HG03095 (cell line): ENCODE measurements around the gene PLCG2.

Experiments used
- ATAC-seq: cut with Tn5 transposase; IDR thresholded peaks from one replicate; pipeline ENCODE4 v1.9.1; 2021; ENCODE audit warnings: moderate library complexity; ENCODE audit not compliant: unreplicated experiment

Gene PLCG2

DNA sequence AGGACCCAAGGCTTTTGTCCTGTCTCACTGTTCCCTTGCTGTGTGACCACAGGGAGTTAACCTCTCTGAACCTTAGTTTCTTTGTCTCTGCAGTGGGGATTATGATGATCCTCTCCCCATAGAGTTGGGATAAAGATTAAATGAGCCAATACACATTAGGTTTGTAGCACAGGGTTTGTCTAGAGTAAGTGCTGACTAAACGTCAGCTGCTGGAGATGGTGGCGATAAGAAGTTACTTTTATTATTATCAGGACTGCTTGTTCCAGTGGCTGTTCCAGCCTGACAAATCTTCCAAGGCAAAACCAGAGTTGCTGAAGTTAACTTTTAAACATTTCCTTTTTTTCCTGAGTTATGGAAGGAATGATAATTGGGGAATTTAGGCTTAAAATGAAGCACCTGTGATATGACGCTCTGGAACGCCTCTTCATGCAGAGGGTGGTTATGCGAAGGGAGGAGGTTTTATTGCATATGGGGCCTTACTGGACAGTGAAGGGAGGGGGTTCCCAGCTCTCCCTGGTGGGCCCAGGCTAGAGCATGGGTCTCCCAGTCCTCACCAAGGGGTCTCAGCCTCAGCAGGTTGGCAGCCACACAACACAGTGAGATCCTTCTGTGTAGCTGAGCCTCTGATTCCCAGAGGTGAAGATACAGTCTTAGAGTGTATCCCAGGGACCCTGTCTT is 35.8 kb downstream of the PLCG2 start:
- ATAC-seq, result no peak

DNA sequence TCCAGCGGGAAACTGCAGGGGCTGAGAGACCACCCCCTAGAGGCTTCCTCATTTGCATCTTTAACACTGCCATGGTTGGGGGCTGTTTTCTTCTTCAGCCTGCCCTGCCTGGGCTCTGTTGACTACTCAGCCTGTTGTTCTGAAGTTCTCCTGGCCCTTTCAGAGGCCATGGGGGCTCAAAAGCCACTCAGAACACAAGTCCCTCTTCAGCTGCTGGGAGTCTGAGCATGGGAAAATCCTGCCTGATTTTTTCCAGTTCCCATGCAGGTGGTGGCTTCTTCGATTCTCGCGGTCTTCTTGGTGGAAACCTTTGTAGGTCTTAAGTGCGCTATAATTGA is 36.3 kb downstream of the PLCG2 start:
- no peak for ATAC-seq

DNA sequence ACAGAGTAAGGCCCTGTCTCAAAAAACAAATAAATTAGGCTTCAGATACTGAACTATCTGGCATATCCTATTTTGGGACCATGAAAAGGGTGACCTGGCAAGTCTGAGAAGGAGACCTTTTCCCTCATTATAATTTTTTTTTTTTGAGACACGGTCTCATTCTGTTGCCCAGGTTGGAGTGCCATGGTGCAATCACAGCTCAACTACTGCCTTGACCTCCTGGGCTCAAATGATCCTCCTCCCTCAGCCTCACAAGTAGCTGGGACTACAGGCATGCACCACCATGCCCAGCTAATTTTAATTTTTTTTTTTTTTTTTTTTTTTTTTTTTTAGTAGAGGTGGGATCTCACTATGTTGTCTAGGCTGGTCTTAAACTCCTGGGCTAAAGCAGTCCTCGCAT is 37.3 kb downstream of the PLCG2 start:
- ATAC-seq, result no peak

DNA sequence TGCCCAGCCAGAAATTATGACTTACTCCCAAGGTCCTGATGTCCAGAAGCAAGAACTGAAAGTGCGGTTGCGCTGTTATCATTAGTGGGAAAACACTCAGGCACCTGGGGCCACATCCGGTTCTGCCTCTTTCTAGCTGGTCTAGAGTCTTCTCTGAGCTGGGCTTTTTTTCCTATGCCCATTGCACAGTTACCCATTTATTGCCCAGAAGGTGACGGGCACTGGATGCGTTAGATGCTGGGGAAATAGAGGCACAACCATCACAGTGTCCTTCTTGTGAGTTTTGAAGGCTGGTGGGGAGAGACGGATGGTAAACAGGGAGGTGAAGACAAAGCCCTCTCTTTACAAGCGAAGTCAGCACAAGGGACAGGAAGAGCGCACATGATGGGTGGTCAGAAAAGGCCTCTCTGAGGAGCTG is 37.7 kb downstream of the PLCG2 start:
- ATAC-seq, result no peak

DNA sequence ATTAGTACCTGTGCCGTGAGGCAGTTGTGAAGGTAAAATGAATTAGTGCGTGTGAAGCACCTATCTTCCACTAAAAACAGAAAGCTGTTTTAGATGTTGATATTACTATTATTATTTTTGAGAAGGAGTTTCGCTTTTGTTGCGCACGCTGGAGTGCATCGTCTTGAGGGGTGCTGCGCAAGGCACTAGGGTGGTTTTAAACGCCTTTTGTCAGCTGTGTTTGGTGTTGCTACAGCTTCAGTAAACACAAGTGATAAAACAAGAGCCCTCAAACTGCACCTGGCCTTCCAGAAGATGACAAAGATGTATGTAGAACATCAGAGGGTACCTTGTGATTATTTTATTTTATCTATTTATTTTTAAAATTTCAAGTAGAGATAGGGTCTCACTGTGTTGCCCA is 38.2 kb downstream of the PLCG2 start:
- no peak for ATAC-seq

DNA sequence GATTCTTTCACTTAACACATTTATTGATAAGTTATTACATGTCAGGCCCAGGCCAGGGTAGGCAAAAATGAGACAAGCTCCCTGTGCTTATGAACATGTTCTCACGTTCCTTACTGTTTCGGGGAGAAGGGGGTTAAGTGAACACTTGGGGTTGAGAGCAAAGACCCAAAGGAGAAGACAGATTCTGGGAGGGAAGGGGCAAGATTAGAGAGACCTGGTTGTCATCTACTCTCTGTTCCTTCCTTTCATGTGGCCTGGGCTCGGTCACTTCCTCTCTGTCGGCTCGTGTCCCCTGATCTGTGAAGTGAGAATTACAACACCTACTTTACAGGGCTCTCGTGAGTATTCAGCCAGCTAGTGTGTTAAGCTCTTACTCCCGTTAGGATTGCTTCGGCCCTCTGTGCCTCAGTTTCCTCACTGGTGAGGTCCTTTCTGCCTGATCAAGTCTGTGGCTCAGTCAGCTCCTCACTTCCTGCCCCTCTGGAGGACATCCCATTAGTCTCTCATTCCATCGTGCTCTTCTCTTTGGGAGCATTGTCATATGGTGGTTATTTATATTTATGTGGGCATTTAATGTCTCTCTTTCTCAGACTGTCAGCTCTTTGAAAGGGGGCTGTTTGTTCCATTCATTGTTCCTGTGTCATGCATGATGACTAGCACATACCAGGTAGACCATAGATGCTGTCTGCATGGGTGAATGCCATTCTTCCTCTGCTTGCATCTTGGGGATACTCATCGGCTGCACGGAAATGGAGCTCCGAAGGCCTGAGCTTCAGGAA is 38.9 kb downstream of the PLCG2 start:
- ATAC-seq, result no peak

DNA sequence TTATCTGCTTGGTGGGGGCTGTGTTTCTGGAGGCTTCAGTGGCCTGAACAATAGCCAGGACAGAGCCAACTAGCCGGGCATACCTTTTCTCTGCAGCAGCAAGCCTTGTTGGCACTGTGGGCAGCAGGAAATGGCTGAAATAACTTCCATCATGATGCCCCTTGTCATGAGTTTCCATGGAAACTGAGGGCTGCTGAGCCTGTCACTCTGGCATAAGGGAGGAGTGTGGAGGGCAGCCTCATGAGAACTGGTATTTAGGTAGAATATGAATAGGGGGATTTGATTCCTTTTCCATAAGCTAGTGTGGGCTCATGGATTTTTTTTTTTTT is 39.4 kb downstream of the PLCG2 start:
- no peak for ATAC-seq

DNA sequence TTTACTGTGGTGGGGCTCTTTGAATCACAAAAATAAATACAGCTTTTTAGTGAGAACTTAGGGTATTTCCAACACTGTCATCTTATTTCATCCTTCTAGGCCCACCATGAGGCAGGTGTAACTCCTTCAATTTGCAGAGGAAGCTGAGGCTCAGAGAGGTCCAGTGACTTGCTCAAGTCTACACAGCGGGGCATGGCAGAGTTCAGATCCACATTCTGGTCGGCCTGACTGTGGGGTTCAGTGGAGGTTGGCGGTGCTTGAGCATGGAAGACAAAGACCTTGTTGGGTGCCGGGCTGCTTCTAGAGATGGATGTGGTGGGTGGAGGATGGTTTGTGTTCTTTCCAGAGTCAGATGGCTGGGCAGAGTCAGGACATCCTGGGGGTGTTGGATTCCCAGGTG is 39.8 kb downstream of the PLCG2 start:
- no peak for ATAC-seq

DNA sequence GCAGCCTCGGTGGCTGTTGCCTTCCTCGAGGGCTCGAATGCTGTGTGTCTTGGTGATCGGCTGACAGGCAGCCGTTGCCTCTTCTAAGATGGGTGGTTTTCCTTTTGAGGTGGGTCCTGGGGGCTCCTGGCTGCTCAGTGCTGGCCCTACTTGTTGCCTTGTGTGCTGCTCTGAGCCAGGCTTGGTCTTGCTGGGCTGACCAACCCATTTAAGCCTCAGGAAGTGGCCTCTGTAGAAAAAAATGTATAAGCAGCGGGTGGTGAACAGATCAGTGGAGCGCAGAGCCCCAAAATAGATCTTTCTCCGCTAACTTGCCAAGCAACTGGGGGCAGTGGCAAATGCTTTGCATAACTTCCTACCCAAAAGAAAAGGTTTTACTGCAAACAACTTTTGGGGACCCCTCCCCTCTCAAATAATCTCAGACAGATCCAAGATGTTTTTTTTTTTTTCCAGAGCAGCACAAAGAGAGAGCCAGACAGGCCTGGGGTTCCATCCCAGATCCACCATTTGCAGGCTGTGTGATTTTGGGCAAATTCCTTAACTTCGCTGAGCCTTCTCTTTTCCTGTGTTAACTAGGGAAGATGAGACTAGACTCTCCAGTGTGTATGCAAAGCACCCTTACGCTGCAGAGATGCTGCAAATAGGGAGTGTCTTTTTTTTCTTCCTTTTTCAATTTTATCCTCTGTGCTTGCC is 42.5 kb downstream of the PLCG2 start:
- ATAC-seq, result peak; percentile 42

DNA sequence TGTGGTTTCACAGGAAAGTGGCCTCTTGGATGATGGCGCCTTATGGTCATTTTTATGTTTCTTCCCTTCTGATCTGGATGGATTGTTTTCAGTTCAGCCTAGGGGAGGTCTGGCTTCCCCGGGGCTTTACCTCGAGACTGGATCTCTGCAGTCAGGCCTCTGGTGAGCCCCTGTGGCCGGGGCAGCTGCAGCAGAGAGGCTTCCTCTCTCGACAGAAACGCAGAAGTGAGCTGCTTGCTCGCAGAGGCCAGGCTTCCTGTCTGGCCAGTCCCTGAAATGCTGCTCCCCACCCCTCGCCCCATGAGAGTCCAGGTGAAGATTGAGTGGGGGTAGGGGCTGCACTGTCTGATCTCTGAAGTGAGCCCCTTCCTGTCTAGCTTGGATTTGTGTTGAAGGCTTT is 44.0 kb downstream of the PLCG2 start:
- peak; percentile 47 for ATAC-seq

DNA sequence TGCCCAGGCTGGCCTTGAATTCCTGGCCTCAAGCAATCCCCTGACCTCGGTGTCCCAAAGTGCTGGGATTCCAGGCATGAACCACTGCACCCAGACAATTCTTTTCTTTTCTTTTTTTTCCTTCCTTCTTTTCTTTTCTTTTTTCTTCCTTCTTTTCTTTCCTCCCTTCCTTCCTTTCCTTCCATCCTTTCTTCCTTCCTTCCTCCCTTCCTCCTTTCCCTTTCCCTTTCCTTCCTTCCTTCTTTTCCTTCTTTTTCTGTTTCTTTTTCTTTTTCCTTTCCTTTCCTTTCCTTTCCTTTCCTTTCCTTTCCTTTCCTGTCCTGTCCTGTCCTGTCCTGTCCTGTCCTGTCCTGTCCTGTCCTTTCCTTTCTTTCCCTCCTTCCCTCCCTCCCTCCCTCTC is 44.6 kb downstream of the PLCG2 start:
- ATAC-seq, result no peak

DNA sequence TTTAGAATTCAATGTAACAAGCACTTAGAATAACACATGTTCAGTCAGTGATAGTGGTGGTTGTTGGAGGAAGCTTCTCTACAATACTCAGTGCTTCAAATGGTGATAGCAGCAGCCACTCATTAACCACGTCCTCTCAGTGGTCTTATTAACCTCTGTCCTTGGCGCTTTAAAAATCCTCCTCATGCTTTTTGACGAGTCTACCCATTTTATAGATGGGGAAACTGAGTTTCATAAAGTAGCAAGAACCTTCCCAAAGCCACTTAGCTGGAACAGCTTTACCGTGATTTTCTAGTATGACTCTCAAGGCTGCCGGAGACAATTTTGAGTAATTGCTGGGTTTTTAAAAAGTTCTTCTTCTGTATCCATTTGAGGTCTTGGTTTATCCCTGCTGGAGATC is 47.4 kb downstream of the PLCG2 start:
- no peak for ATAC-seq

DNA sequence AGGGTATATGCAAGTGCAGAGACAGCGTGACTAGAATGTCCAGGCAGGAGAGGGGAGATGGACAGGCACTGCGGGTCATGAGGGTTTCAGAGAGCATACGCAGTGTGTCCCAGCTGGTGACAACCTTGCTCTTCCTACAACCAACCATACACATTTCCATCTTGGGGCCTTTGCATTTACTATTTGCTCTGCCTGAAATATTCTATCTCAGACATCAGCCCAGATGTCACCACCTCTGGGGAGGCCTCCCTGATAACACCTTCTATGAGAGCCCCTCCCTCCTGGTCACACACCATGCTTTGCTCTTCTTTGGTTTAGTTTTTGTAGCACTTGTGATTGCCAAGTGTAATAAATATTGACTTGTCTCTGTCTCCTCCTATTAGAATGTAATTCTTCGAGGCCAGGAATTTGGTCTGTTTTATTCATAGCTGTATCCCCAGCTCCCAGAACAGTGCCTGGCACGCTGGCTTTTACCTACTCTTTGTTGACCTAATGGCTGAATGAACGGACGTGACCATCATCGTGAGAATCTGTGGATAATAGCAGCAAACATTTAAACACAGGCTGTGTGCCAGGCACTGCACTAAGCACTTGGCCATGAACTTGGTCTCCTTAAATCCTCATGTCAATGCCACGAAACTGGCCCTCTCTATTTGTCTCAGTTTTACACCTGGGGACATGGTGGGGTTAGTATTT is 51.9 kb downstream of the PLCG2 start:
- ATAC-seq, result peak; percentile 12

DNA sequence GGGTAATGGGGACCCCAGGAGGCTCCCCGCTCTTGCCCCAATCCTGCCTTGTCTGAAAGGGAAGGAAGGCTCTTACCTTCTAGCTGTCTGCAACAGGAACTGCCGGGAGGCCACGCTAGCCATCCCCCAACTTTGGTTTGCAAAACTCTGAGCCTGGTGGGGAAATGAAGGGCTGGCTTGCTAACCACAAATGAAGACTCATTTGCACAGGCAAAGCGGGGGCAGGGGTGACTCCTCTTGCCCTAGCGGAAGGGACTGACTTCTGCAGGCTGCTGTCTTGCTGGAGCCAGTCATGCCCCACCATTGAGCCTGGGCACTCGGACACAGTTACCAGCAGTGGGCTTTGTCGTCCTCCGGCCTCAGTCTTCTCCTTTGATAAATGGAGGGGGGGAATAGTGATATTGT is 52.6 kb downstream of the PLCG2 start:
- peak; percentile 63 for ATAC-seq

DNA sequence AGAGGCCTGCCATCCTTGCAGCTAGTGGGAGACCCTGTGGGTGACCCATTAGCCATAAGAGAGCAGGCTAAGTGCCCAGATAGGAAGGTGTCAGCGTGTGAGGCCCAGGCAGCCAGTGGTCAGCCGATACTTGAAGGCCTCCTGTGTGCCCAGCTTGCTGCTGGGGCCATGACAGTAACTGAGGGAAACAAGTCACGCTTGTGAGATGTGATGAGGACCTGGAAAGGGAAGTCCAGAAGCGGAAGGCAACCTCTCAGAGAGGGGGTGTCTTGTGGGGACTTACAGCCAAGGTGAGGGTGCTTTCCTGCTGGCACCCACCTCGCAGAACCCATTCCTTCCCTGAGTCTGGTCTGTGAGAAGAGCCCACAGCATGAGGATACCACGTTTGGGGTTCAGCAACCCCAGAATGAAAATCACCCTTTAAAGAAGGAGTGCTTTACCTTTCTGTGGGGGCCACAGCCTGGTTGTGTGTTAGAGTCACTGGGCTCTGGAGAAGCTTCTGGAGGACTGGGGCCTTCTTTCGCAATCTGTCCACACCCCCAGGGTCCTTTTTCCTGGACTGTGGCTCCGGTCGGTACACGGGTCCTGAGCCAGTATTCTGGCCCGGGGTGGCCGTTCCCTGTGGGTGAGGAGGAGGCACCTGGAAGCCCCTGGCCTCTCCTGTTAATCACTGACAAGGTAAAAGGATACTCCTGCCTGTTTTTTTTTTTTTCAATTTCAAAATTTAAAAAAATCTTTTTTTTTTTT is 53.9 kb downstream of the PLCG2 start:
- no peak for ATAC-seq

DNA sequence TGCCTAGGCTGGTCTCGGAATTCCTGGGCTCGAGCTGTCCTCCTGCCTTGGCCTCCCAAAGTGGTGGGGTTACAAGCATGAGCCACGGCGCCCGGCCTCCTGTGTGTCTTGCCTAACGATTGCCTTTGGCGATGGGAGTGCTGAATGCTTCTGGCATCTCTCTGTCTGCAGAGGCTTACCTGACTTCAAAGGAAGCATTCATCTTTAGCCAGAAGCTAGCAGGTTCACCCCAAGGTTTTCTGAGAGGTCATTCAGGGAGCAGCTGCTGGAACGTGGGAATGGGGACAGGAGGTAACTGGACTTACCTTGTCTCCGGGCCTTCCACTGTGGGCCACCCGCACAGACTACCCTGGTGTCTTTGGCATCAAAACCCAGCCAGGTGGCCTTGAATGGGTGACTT is 54.7 kb downstream of the PLCG2 start:
- ATAC-seq, result no peak

DNA sequence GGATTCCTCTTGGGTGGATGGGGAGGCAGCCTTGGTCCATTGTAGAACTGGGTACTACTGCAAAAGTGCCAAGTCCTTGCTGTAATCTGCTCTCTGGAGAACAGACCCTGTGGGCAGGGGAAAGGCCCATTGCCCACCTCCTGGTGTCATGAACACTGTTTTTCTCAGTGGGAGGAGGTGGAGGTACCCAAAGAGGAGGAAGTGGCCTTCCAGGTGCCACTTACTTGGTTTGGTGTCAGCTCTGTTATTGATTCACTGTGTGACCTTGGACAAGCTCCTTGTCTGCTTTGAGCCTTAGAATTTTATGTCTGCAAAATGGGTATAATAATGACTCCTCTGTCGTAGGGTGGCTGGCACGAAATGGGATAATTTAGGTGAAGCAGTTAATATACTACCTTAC is 55.8 kb downstream of the PLCG2 start:
- no peak for ATAC-seq

DNA sequence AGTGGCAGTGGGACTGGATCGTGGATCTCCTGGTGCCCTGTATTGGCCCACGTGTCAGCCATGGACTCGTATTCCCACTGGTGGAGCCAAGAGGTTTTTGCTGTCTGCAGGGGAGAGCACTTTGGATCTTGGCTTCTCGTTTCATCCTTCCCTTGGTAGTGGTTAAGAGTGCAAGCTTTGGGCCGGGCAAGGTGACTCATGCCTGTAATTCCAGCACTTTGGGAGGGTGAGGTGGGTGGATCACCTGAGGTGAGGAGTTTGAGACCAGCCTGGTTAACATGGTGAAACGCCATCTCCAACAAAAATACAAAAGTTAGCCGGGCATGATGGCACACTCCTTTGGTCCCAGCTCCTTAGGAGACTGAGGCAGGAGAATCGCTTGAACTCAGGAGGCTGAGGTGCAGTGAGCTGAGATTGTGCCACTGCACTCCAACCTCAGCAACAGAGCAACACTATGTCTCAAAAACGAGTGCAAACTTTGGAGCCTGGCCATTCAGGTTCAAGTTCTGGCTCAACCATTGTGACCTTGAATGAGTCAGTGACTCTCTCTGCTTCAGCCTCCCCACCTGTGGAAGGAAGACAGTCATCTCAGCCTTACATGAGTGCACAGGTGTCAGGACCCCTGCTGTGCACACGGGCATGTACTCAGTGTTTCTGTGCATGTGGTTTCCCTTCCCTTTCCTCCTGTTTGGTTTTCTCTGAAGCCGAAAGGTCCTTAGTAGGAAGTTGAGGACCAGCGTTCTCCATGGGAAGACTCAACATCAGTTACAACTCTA is 57.4 kb downstream of the PLCG2 start:
- ATAC-seq, result peak; percentile 53

DNA sequence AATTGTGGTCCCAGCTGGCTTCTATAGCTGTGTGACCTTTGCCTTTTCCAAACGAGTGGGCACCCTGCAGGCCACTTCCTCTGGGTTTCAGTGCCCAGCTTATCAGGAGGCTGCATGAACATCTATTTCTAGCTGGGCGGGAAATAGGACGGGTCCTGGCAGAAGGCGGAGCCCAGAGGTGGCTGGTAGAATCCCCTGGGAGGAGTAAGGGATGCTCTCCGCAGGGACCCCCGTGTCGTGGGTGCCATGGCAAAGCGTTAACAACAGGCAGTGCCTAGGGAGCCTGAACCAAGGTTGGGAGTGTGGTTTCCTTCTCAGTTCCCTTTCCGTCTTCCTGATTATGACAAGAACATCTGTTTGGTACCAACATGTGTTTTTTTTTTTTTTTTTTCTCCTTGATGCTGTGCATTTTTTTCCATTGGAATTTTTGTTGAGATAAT is 58.2 kb downstream of the PLCG2 start:
- ATAC-seq, result no peak

DNA sequence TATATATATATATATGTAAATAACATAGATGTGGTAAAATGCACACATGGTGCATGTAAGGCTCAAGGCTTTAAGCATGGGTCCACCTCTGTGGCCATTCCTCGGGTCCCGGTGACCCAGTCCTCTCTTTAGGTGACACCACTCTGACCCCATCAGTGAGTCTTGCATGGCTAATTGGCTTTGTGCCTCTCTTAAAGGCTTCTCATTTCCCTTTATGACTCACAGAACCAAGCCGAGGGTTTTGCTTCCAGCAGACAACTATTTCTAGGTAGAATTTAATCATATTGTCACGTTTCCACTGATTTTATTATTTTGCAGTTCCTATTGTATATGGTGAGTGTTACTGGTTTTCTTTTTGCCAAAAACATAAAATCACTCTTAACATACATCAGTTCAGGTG is 59.7 kb downstream of the PLCG2 start:
- peak; percentile 38 for ATAC-seq
